Measurements from ENCODE around the gene ARHGAP15. TPM values are rescaled to one million over a fixed set of nuclear protein-coding genes. Genes with fewer than 3 reads are reported as not detected.

Gene ARHGAP15
- total and polyA plus RNA-seq, 2 experiments from 2014 or later = 0.26 TPM; not detected in 1

DNA sequence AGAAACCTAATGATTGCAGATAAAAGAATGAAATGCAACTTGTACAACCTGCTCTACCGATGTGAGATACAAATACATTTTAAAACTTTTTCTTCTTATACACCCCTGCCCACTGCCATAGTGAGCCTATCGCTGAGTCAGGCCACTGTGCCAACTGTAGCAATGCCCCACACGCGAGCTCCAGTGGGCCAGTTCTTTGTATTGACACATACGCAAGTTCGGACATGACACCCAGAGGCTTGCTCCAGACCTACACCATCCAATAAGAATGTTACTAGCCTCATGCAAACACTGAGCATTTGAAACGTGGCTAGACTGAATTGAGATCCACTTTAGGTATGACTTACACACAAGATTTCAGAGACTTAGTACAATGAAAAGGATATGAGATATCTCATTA lies 340.1 kb downstream of the ARHGAP15 start (continued):
- TF ChIP-seq, protein P1, sequence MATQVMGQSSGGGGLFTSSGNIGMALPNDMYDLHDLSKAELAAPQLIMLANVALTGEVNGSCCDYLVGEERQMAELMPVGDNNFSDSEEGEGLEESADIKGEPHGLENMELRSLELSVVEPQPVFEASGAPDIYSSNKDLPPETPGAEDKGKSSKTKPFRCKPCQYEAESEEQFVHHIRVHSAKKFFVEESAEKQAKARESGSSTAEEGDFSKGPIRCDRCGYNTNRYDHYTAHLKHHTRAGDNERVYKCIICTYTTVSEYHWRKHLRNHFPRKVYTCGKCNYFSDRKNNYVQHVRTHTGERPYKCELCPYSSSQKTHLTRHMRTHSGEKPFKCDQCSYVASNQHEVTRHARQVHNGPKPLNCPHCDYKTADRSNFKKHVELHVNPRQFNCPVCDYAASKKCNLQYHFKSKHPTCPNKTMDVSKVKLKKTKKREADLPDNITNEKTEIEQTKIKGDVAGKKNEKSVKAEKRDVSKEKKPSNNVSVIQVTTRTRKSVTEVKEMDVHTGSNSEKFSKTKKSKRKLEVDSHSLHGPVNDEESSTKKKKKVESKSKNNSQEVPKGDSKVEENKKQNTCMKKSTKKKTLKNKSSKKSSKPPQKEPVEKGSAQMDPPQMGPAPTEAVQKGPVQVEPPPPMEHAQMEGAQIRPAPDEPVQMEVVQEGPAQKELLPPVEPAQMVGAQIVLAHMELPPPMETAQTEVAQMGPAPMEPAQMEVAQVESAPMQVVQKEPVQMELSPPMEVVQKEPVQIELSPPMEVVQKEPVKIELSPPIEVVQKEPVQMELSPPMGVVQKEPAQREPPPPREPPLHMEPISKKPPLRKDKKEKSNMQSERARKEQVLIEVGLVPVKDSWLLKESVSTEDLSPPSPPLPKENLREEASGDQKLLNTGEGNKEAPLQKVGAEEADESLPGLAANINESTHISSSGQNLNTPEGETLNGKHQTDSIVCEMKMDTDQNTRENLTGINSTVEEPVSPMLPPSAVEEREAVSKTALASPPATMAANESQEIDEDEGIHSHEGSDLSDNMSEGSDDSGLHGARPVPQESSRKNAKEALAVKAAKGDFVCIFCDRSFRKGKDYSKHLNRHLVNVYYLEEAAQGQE (IDR thresholded peaks at IDR 0.05; ENCODE audit: unreplicated experiment) = no peak
- TF ChIP-seq NANOG (IDR thresholded peaks at IDR 0.05; ENCODE audit: borderline replicate concordance) (no peak), ZNF331 (CRISPR knock-in tag; IDR thresholded peaks at IDR 0.05; ENCODE audit: low read depth) (no peak), ZNF114 (CRISPR knock-in tag; IDR thresholded peaks at IDR 0.05) (no peak), STAT1 (IDR thresholded peaks at IDR 0.05; ENCODE audit: unreplicated experiment) (no peak)
- TF ChIP-seq, protein P2, sequence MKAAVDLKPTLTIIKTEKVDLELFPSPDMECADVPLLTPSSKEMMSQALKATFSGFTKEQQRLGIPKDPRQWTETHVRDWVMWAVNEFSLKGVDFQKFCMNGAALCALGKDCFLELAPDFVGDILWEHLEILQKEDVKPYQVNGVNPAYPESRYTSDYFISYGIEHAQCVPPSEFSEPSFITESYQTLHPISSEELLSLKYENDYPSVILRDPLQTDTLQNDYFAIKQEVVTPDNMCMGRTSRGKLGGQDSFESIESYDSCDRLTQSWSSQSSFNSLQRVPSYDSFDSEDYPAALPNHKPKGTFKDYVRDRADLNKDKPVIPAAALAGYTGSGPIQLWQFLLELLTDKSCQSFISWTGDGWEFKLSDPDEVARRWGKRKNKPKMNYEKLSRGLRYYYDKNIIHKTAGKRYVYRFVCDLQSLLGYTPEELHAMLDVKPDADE (IDR thresholded peaks at IDR 0.05) = no peak

DNA sequence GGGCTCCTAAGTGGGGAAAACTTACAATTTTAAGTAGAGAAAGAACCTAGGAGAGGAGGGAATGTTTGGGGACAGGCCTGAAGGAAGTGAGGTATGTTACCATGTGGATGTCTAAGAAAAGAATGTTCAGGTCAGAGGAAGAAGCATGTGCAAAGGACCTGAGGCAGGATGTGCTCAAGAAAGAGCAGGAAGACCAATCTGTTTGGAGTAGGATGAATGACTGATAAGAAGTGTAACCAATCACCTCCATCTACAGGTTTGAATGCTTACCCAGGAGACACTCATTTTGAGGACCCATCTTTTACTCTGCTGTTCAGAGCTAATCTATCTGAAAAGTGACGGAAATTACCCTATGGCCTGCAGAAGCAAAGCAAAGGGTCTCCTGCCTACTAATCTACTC lies 342.3 kb downstream of the ARHGAP15 start:
- Histone ChIP-seq H3K4me3 (no peak overlapping the region), H3K27me3 (ENCODE audit: insufficient read depth) (no peaks in the 10 kb centered on the region), H2AFZ (no peak overlapping the region), H4K20me1 (replicated peaks; ENCODE audit: insufficient read depth) (no peaks in the 10 kb centered on the region), H3F3A (replicated peaks; ENCODE audit: low read depth) (no peaks in the 10 kb centered on the region), H3K4me1 (ENCODE audit: insufficient read depth) (peaks cover 4% of the 10 kb centered on the region), H3K36me3 (ENCODE audit: insufficient read depth) (no peaks in the 10 kb centered on the region), H3K4me2 (no peak overlapping the region), H3K9me2 (ENCODE audit: insufficient read depth) (no peaks in the 10 kb centered on the region; the same call in 1 of the 2 replicates), H3K27ac (ENCODE audit: low read depth) (no peak overlapping the region), H3K79me2 (replicated peaks; ENCODE audit: insufficient read depth) (no peaks in the 10 kb centered on the region)
- Mint-ChIP-seq H3K27ac (no peak overlapping the region), H3K4me1 (peaks cover 10% of the 10 kb centered on the region; the same call in 2 of the 3 replicates), H3K27me3 (ENCODE audit: insufficient read depth, low read depth, poor library complexity) (no peaks in the 10 kb centered on the region), H3K36me3 (ENCODE audit: low read depth) (no peaks in the 10 kb centered on the region), H3K4me3 (no peak overlapping the region), H3K9me3 (no peaks in the 10 kb centered on the region)
- TF ChIP-seq NANOG (IDR thresholded peaks at IDR 0.05; ENCODE audit: borderline replicate concordance) (no peak), CREB1 (CRISPR knock-in tag; IDR thresholded peaks at IDR 0.05; ENCODE audit: low read depth) (no peak)
- DNase-seq (ENCODE audit: low spot score) (no peak), ATAC-seq (no peak)

DNA sequence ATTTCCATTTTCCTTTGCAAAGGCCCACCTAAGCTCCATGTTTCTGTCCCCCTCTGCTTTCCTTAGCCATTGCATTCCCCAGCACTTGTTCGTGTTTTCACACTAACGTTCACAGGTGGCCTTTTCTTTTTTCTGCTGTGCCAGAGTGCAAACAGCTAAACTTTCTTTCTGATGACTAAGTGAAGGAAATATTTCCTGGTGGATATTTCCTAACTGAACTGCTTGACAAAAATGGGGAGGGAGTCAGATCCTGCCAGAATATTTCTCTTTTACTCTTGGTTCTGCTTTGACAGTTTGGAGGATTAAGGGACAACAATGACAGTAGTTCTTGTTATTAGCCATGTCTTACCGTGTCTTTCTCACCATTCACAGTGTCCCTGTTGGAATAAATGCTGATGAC lies 344.0 kb downstream of the ARHGAP15 start:
- no peak overlapping the region for H3K4me2 ChIP-seq
- H3K36me3 ChIP-seq (ENCODE audit: insufficient read depth) = no peaks in the 10 kb centered on the region
- TF ChIP-seq, protein P2 (IDR thresholded peaks at IDR 0.05) = no peak
- no peak for TF ChIP-seq JUNB (IDR thresholded peaks at IDR 0.05; ENCODE audit: unreplicated experiment)

More for the DNA sequence above, 344.0 kb downstream of the ARHGAP15 start:
- Mint-ChIP-seq H3K27ac (no peak overlapping the region), H3K36me3 (ENCODE audit: low read depth) (no peaks in the 10 kb centered on the region), H3K4me3 (no peak overlapping the region), H3K9me3 (no peaks in the 10 kb centered on the region), H3K4me1 (peaks cover 6% of the 10 kb centered on the region), H3K27me3 (ENCODE audit: insufficient read depth, low read depth, poor library complexity) (no peaks in the 10 kb centered on the region)
- Histone ChIP-seq H4K20me1 (replicated peaks; ENCODE audit: insufficient read depth) (no peaks in the 10 kb centered on the region), H3F3A (replicated peaks; ENCODE audit: low read depth) (no peaks in the 10 kb centered on the region), H3K9me2 (ENCODE audit: insufficient read depth) (no peaks in the 10 kb centered on the region; the same call in 1 of the 2 replicates), H3K27ac (ENCODE audit: low read depth) (no peak overlapping the region), H3K27me3 (ENCODE audit: insufficient read depth) (no peaks in the 10 kb centered on the region), H3K79me2 (replicated peaks; ENCODE audit: insufficient read depth) (no peaks in the 10 kb centered on the region), H3K4me3 (no peak overlapping the region), H3K4me1 (ENCODE audit: insufficient read depth) (peaks cover 4% of the 10 kb centered on the region), H2AFZ (no peak overlapping the region)
- ATAC-seq (no peak), DNase-seq (ENCODE audit: low spot score) (no peak)

Data from GM23338 (cell line).